ENCODE data around the gene ADAMTSL2.

ADAMTSL2 gene

DNA sequence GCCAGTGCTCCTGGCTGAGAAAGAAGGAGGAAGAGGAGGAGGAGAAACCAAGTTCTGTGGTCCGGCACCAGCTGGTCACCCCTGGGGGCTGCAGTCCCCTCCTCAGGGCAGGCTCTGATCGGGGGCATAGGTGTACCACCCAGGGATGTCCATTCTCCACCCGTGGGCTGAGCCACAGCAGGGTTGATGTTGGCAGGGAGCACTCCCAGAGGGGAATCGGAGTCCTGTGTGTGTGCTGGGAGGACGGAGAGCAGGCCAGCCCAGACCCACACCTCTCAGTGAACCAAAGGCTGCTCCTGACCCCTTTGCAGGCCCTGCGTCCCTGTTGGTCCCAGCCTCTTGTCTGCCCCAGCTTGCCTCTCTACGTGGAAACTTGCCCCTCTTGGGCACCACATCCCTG is 4.6 kb upstream of the ADAMTSL2 start:
- TF ChIP-seq CTCF (conservative IDR thresholded peaks at IDR 0.05; ENCODE audit: low read depth, low read length): no peak
- no peak overlapping the region for H3K4me3 ChIP-seq (ENCODE audit: low read depth, low read length)
- no peak for DNase-seq (ENCODE audit: low read depth)

GRCh38 chr9:133531293-133531692 is 3.2 kb upstream of the ADAMTSL2 start:
- DNase-seq (ENCODE audit: low read depth): no peak
- no peak for TF ChIP-seq CTCF (conservative IDR thresholded peaks at IDR 0.05; ENCODE audit: low read depth, low read length)
- H3K4me3 ChIP-seq (ENCODE audit: low read depth, low read length): no peak overlapping the region

DNA sequence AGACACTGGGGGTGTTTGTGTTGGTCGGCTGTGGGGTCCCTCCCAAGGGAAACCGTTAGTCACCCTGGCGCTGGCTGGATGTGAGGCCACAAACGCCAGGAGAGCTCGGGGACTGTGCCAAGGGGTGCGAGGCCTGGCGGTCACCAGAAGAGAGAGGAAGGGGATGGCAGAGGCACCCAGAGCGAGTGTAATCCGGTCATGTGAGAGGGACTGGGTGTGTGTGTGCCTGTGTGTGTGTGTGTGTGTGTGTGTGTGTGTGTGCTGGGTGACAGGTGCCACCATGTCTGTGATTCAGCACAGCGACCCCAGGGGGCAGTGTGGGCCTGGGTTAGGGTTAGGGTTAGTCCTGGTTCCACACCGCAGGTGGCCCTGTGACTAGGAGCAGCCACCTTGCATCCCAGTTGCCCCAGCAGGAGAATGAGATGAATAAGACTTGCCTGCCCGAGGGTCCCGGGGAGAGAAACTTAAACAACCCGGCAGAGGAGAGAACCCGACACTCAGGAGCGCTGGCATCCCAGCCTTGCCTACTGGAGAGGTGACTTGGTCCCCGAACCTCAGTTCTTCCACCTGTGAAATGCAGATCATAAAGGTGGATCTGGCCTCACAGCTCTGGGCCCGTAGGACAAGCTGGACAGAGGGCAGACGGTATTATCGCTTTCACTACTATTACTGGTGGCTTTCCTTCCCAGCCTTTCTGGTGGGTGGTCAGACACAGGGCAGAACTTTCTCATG is 1.4 kb upstream of the ADAMTSL2 start:
- H3K4me3 ChIP-seq (ENCODE audit: low read depth, low read length): no peak overlapping the region
- DNase-seq (ENCODE audit: low read depth): peak; percentile 52
- peak; percentile 68 for TF ChIP-seq CTCF (conservative IDR thresholded peaks at IDR 0.05; ENCODE audit: low read depth, low read length)

- TF ChIP-seq CTCF (conservative IDR thresholded peaks at IDR 0.05; ENCODE audit: low read depth, low read length): no peak
- DNase-seq (ENCODE audit: low read depth): no peak
- H3K4me3 ChIP-seq (ENCODE audit: low read depth, low read length): no peak overlapping the region
These were observed 647 bp upstream of the ADAMTSL2 start for GRCh38 chr9:133533857-133534256.

- no peak overlapping the region for H3K4me3 ChIP-seq (ENCODE audit: low read depth, low read length)
- DNase-seq (ENCODE audit: low read depth): no peak
- no peak for TF ChIP-seq CTCF (conservative IDR thresholded peaks at IDR 0.05; ENCODE audit: low read depth, low read length)
These were observed 888 bp downstream of the ADAMTSL2 start for GRCh38 chr9:133535306-133535877.

GRCh38 chr9:133536080-133536479 is 1.6 kb downstream of the ADAMTSL2 start:
- no peak for DNase-seq (ENCODE audit: low read depth)
- H3K4me3 ChIP-seq (ENCODE audit: low read depth, low read length): no peak overlapping the region
- no peak for TF ChIP-seq CTCF (conservative IDR thresholded peaks at IDR 0.05; ENCODE audit: low read depth, low read length)

- TF ChIP-seq CTCF (conservative IDR thresholded peaks at IDR 0.05; ENCODE audit: low read depth, low read length): no peak
- DNase-seq (ENCODE audit: low read depth): no peak
- no peak overlapping the region for H3K4me3 ChIP-seq (ENCODE audit: low read depth, low read length)
These were observed 2.0 kb downstream of the ADAMTSL2 start for GRCh38 chr9:133536536-133536935.

All from choroid plexus epithelial cell (primary cell).